NCI-H2171 treated with DMSO at 0.1 percent for 48 hours (cell line): Measurements from ENCODE around the gene LAS1L.
"Not testable (repeated sequence)": the region's sequence is repeated elsewhere in the genome, so short reads cannot be mapped to it uniquely, and the experiment has no call there.

Source experiments
- DNase-seq: peaks from one replicate; lab custom pipeline; 2025; lab: John Stamatoyannopoulos, UW

Gene LAS1L

DNA sequence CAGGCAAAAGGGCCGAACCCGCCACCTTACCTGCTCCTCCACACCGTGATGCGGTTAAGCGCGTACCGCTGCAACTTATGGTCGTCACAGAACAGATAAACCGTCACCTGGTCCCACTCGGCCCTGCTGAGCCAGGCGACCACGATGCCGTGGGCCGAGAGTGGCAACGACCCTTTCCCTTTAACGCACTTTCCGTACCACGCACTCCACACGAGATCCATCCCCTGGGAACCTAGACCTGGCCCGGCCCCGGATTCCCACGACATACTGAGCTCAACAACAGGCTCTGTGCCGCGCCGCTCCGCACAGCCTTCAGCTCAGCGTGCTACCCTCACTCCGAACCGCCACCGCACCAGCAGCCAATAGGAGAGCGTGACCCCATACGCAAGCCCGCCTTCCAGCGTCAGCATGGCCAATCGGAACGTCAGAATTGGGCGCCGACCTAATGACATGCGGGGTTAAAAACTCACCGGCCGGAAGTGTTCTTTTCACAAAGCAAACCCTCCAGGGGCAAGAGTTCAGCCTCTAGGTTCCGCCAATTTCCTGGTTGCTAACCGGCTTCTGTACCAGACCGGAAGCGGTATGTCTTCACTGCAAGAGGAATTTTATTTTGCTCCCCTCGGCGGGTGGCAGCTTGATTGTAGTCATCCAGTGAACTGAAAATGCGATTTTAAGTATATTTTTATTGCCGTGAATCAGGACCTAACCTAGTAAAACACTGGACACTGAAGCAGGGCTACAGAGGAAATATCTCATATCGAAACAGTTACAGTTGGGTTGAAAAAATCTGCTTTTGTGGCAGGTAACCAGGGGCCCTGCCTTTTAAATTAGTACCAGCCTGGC, at the start of gene LAS1L:
LAS1L (minus strand) TSS at position 338 of the 843 bp plus-strand sequence; CDS start at position 266, 72 bp downstream.
- DNase-seq: peak; percentile 91

DNA sequence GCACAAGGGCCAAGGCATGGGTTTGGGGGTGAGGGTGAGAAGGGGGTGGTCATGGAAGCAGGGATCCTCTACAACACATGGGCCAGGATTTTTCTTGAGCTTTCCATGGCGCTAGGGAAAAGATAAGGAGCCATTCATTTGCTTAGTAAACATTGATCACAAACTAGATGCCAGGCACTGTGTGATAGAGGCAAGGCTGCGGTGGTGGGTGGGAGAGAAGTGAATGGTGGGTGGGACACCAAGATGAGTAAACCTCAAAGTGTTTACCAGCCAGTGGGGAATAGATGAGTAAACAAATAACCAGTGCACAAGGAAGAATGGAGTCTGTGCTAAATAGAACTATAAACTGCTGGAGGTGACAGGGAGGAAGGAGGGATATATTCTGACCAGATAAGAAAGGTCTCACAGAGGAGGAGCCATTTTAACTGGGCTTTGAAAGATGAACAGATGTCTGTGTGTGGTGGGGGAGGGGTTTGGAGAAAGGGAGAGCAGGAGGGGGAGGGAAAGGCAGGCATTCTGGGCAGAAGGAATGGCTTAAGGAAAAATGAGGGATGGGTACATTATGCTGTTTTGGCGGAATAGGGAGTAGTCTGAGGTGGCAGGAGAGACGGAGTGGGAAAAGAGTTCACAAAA, 48.0 kb upstream of the LAS1L start:
- DNase-seq: peak; percentile 43

DNA sequence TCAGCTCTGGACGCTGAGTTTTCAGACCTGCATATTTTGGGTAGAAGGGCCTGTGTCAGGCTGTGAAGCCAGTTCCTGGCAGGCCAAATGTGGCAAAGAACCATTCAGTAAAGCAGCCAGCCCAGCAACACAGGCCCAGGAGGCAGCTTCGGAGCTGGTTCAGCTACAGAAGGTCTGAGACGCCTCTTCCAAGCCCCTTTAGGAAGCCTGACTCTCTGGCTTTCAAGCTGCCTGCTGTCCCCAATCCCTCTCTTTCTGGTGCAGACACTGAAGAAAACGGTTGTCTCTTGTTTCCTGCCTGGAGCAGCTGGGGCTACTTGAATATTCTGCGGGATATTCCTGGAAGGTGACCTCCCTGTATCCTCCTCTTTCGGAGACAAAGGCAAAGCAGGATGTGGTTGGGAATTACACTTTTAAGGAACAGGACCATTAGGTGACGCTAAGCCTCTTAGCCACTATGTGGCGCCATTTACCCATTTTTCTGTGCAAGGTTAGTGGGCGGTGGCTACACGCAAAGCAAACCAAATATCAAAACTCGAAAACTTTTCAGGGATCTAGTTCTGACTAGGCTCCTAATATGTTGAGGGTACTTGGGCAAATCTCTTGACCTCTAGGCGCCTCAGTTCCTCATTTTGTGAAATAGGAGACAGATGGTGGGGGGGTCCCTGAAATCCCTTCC, 47.2 kb upstream of the LAS1L start:
- DNase-seq: peak; percentile 60

DNA sequence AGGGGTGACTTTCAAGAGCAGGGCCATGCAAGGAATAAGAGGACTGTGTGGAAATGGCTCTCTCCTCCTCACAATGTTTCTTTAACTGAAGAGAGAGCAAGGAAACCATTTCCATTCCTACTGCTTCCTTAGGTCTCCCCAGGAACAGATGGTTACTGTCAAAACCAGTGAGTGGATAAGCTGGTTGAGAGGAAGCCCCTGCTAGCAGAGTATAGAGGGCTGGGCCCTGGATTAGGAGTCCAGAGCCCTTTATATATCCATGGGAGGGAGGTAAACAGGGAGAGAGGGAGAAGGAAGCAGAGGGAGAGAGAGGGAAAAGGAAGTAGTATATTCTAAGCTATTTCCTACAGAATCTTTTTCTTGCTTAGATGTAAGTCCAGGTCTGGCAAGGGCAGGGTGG, 43.8 kb upstream of the LAS1L start:
- DNase-seq: no peak

DNA sequence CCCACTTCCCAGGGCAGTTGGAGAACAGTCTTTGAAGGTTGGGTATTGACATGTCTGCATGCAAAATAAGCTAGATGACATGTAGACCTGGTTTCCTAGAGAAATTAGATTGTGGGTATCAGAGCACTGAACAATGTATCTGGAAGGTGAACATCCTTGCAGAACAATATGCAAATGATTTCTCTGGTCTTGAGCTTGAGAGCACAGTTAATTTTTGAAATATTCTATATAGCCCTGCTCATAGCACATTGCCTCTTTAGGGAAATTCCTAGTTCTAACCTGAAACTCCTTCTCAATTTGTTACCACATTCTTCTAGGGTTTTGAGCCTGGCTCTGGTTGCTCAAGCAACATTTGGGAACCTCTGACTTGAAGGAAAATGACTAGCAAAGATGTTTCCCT, 41.6 kb upstream of the LAS1L start:
- no peak for DNase-seq

DNA sequence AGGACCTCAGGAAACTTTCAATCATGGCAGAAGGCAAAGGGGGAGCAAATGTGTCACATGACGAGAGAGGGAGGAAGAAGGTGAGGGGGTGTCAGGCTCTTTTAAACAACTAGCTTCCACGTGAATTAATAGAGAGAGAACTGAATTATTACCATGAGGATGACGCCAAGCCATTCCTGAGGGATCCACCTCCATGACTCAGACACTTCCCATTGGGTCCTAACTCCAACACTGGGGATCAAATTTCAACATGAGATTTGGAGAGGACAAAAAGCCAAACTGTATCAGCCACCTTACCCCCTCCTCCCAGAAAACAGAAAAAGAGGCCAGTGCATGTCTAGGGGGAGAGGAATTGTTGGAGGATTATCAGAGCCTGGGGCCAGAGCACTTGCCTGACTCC, 40.4 kb upstream of the LAS1L start:
- DNase-seq: no peak

DNA sequence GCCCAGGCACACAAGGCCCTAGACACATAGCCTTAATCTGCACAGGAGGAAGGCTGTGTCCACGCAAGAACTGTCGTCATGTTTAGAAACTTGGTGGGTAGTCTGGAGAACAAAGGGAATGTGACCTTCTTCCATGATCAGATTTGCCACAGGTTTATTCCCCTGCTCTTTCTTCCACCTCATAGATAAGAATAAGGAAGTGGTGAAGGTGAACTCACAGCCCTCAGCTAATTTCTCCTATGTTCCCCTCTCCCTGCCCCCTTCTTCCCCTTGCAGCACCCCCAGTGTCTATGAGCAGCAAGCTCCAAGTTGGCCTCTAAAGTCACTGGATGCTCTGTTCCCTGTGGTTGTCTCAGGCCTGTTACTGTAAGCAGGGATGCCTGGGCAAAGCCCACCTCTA, 39.8 kb upstream of the LAS1L start:
- DNase-seq: no peak

DNA sequence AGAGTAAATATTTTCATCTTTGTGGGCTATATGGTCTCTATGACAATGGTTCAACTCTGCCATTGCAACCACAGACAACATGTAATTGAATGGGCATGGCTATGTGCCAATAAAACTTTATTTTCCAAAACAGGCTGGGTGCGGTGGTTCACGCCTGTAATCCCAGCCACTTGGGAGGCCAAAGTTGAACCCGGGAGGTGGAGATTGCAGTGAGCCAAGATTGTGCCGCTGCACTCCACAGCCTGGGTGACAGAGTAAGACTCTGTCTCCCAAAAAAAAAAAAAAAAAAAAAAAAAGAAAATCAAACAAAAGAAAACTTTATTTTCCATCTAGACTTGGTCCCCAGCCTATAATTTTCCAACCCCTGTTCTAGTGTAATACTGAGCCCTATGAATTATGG, 38.4 kb upstream of the LAS1L start:
- no peak for DNase-seq

DNA sequence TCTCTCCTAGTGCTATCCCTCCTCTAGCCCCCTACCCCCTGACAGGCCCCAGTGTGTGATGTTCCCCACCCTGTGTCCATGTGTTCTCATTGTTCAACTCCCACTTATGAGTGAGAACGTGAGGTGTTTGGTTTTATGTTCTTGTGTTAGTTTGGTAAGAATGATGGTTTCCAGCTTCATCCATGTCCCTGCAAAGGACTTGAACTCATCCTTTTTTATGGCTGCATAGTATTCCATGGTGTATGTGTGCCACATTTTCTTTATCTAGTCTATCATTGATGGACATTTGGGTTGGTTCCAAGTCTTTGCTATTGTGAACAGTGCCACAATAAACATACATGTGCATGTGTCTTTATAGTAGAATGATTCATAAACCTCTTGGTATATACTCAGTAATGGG, 28.3 kb upstream of the LAS1L start:
- not testable (repeated sequence) for DNase-seq

DNA sequence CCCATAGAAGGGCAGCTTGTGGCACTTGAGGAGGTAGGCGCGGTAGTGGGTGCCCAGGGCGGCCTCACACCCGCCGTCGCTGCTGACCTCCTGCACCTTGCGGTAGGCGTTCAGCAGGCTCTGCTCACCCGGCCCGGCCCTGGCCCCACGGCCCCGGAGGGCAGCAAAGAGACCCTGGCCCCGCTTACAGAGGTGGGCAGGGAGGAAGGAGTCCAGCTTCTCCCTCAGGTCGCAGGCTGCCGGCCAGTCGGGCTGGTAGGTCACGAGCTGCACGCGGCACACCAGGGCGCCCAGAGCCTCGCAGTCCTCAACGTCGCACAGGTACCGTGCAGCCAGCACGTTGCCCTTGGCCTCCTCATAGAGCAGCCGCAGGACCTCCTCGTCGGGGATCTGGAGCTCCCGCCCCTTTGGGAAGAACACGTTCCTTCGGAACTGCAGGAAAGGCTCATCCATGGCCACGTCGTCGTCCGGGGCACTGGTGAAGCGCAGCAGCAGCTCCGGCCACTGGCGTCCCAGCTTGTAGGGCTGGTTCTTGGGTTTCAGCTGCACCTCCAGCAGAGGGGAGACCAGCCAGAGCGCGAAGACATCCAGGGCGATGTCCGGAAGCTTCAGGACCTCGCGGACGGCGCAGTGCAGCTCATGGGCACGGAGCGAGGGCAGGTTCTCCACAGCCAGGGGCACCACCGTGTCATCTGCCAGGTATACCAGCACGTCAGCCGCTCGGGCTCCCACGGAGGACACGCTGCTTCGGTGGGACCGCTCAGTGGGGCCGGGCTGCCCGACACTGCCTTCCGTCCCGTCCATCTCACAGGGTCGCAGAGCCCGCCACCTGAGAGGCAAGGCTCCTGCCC, 17.1 kb upstream of the LAS1L start:
- DNase-seq: no peak

DNA sequence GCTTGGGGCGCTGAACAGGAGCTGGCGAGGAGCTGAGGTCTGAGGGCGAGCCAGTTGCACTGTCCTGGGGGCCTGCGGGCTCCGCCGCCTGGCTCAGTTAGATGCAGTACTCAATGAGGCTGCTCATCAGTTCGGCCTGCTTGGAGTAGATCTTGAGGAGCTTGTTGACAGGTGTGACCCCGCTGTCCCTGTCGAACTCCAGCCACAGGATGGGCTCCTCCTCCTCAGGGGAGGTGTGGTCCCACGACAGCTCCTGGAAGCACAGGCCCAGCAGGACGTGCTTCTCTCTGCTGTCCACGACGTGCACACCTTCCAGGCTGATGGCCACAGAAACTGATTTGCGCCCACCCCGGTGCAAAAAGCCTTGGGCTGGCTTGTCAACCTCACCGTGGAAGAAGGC, 16.5 kb upstream of the LAS1L start:
- no peak for DNase-seq

DNA sequence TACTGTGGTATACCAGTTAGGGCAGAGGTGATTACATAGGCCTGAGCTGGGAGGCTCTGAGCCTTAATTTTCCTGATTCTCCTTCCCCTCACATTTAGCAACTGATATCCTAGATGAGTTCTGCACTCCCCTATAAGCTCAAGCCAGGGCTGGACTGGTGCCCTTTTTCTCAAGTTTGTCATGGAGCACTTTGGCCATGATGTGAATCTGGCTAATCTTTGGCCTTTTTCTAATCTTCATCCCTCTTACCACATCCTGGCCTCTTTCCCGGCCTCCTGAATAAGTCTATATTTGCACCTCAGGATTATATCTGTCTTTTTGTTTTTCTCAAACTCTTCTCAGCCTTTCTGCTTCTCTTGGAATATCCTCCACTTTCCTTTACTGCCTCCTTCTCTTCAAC, 10.9 kb upstream of the LAS1L start:
- no peak for DNase-seq

DNA sequence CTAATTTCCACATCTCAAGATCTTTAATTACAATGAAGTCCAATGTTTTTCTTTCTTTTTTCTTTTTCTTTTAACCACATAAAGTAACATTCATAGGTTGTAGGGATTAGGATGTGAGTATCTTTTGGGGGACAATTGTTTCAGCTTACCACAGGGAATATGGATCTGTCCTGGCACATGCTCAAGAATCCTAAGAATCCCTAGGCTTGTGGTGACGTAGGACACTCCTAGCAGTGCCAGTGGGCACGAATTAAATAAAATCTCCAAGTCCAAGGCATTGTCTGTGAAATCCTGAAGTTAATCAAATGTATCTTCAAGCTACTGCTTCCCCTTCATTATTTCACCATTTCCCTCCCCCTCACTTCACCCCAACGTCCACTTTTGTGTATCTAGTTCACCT, 2.6 kb upstream of the LAS1L start:
- DNase-seq: no peak

DNA sequence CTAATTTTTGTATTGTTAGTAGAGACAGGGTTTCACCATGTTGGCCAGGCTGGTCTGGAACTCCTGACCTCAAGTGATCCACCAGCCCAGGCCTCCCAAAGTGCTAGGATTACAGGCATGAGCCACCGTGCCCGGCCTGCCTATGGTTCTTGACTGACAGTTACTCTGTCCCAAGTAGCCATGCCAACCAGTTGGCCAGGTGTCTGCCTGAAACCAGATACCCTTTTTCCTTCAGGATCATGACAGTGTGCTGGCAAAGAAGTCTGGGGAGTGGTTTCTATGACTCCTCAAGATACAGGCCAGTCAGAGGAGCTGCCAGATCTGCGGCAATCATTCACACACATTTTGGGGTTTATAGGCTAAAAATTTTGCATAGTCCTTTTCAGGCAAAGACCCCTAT, 1.7 kb upstream of the LAS1L start:
- peak; percentile 23 for DNase-seq

DNA sequence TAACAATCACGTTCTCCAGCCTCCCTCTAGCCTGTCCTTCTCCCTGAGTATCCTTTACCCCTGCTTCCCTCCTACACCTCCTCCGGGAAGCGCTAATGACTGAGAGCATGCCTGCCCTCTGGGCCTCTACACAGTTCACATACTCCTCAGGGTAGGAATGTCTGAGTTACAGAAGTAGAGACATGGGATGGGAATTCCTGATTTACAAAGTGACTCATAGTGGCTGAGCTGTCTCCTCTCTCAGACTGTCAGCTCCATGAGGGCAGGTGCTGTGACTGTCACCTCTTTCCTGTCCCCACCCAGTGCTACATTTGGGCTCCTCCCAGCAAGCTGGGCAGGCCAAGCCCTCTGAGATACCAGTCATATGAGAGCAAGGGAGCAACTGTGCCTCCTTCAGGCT, 2.6 kb downstream of the LAS1L start:
- DNase-seq: no peak

DNA sequence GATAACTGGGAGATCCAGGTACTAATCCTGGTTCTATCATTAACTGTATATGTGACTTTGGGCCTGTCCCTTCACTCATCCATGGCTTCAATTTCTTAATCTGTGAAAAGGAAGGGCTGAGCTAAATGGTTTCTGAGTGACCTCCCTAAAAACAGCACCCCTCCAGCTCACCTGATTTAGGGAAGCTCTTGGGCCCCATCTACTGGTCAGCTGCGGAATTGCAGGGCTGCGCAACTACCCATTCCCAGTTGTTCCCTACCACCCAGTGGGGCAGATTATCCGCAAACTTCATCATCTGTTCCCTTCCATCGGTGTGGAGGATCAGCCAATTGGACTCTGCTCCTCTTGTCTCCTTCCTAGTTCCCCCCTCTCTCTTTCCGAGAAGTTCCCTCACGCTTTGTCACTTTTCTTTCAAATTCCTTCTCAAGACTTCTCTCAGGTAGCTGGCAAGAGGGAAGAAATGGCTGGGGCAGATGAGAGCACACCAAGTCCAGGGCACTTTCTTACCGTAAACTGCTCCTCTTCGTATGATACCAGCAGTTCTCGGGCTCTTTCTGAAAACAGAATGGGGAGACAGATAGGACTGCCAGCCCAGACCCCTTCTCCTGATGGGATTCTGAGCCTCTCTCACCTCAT, 5.8 kb downstream of the LAS1L start:
- DNase-seq: peak; percentile 7

DNA sequence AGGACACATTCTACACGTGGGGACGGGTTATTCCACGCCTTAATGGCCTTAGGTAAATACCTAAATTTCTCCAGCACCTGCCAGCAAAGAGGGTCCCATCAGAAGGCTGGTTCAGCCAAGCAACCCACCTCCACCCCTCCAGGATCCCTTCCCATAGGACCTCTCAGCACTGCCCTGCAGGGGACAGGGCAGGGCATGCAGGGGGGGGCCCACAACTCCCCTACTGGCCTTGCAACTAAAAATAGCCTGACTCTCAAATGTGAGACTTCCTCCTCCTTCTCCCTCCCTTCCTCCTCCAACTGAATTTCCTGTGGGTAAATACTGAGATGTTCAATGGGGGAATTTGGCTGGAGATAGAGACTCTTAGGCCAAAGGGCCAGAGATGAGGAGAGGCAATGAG, 6.3 kb downstream of the LAS1L start:
- no peak for DNase-seq

DNA sequence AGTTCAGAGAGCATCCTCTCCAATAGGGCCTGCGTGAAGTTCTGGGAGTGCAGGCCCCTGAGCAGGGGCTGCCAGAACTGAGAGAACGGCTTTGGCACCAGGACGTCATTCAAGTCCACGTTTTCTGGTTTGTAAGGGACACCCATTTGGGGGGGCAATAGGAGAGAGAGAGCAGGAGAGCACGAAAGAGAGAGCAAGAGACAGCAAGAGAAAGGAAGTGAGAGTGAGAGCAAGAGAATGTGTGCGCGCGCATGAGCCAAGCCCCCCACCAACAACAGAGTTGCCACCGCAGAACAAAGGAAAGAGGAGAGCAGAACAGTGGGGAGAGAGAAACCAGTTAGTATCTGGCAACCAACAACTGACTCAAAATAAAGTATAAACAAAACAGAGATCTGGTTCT, 10.4 kb downstream of the LAS1L start:
- DNase-seq: no peak

DNA sequence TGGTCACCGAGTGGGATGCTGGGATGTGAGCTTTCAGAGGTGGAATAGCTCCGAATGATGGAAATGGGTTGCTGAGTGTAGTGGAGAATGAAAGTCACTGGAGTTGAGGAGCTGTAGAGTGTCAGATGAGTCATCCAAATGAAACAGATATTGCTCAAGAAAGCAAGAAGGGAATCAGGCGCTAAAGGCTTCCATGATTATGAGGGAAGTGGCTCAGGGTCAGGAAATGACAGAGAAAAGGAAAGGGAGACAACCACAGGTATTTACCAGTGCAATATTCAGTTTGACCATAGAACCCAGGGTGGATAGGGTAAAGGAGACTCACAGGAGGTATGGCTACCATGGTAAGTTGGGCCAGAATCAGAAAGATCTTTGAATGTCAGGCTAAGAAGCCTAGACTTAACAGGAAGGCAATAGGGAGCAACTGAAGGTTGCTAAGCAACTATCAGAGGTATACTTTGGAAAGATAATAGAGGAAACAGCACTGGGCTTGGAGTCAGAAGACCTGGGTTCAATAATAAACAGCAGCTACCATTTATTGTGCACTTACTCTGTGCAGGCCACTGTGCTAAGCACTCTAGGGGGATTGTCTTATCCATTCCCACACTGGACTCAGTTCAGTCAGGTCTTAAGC, 11.7 kb downstream of the LAS1L start:
- DNase-seq: no peak

DNA sequence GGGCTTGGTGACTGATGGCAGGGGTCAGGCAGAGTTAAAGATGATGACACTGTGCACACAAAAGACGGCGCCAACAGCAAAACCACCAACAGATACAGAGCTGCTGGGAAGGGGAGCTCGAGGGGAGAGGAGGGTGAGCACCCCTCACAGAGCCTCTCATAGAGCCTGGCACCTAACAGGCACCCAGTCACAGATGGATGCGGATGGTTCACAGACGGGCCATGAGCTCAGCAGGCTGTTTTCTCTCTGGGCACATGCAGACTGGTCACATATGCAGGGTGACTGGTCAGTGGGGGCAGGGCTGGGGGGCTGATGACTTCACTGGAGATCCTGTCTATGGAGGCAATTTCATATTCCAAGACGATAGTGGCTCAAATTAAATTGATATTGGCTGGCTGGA, 15.1 kb downstream of the LAS1L start:
- not testable (repeated sequence) for DNase-seq

DNA sequence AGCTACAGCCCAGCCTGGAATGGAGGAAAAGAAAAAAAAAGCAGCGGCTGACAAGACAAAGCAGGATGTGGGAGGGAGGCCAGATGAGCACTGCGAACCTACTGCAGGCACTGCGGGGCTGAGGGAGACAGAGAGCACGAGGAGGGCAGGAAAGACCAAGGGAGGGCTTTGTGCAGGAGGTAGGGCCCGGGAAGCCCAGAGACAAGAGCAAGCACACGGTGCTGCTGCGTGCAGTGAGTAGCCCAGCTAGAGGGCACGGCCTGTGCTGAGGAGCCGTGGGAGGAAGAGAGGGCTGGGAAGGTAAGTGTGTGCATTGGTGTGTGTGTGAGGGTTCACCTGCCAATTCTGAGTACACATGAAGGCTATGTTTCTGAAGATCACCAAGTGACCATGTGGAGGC, 15.6 kb downstream of the LAS1L start:
- not testable (repeated sequence) for DNase-seq
